Activated naive CD8-positive, alpha-beta T cell treated with anti-CD3 and anti-CD28 coated beads for 36 hours (primary cell): ENCODE results near the gene NPTN. TPM values are rescaled to one million over a fixed set of nuclear protein-coding genes. Genes with fewer than 3 reads are reported as not detected.

Experiments
- DNase-seq: peaks from one replicate; pipeline ENCODE4 v3.0.0; 2021
- H3K27ac Mint-ChIP-seq: one replicate; pipeline ENCODE4 v1.8.0; 2022; ENCODE audit warnings: mild to moderate bottlenecking, moderate library complexity, mixed read lengths
- H3K27me3 Mint-ChIP-seq: one replicate; pipeline ENCODE4 v1.8.0; 2022; ENCODE audit warnings: mild to moderate bottlenecking, mixed read lengths
- H3K36me3 Mint-ChIP-seq: one replicate; pipeline ENCODE4 v1.8.0; 2021; ENCODE audit warnings: mild to moderate bottlenecking, mixed read lengths
- H3K4me1 Mint-ChIP-seq: one replicate; pipeline ENCODE4 v1.8.0; 2021; ENCODE audit warnings: mixed read lengths
- H3K4me3 Mint-ChIP-seq: one replicate; pipeline ENCODE4 v1.8.0; 2022; ENCODE audit warnings: mild to moderate bottlenecking, moderate library complexity, mixed read lengths
- H3K9me3 Mint-ChIP-seq: one replicate; pipeline ENCODE4 v1.8.0; 2022; ENCODE audit warnings: mixed read lengths
- total RNA-seq, 2 experiments: library from RNA; stranded (reverse); gene quantifications; one replicate each; pipeline ENCODE4 v1.2.3, GENCODE V29; 2021

The NPTN gene
- total RNA-seq, 2 experiments from 2014 or later: 41.0 to 43.5 TPM

DNA sequence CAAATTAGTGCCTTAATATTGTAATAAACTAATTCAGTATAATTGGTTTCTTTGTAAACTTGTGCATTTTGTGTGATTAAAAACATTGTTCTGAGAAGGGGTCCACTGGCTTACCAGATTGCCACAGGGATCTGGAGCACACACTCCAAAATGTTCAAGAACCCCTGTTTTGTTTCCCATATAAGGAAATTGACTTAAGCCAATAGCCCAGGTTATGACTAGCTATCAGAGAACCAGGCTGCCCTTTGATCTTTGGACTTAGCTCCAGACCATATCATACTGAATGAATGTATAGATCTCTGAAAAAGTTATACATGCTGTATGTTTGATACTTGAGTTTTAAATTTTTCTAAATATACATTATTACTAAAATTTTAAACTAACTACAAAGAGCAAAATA, 91.7 kb downstream of the NPTN start:
- no peaks in the 10 kb centered on the region for H3K4me1 Mint-ChIP-seq
- H3K27me3 Mint-ChIP-seq: no peaks in the 10 kb centered on the region
- no peak overlapping the region for H3K4me3 Mint-ChIP-seq
- no peak overlapping the region for H3K27ac Mint-ChIP-seq
- H3K9me3 Mint-ChIP-seq: no peaks in the 10 kb centered on the region
- H3K36me3 Mint-ChIP-seq: peaks cover 4% of the 10 kb centered on the region
- no peak for DNase-seq

GRCh38 chr15:73540161-73540560, 93.0 kb downstream of the NPTN start:
- Mint-ChIP-seq H3K4me3 (no peak overlapping the region), H3K27ac (no peak overlapping the region), H3K27me3 (no peaks in the 10 kb centered on the region), H3K9me3 (no peaks in the 10 kb centered on the region), H3K36me3 (peaks cover 4% of the 10 kb centered on the region), H3K4me1 (no peaks in the 10 kb centered on the region)
- no peak for DNase-seq

DNA sequence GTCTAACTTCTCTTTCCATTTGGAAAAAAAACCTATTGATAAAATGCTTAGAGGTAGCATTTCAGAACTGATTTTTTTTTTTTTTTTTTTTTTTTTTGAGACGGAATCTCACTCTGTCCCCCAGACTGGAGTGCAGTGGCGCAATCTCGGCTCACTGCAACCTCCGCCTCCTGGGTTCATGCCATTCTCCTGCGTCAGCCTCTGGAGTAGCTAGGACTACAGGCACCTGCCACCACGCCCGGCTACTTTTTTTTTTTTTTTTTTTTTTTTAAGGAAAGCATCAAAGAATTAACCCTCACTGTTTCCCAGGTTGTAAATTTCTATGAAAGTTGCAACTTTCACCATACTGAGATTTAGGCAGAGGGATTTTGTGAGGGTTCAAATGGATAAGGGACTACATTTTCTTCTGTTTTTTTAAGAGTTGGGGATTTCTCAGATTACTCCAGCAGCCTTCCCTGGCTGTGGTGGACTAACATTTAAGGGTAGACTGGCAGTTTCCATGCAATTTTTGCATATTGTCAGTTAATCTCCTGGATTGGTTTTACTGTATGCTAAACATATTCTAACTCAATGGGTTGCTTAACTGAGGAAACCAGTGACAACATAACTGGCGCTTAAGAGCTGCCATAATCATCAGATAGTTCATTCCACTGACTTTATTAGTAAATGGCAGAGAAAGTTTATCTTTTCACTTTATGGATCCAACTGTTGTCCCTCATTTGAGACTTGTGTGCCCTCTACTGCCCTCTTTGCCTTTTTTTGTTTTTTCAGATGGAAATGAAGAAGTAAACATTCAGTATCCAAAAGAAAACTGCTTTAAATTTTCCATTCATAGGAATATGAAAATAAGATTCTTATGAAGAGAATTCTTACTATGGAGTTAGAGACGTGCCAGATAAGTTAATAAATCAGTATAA, 93.7 kb downstream of the NPTN start:
- Mint-ChIP-seq H3K4me1 (no peaks in the 10 kb centered on the region), H3K27ac (no peak overlapping the region), H3K36me3 (no peaks in the 10 kb centered on the region), H3K9me3 (no peaks in the 10 kb centered on the region), H3K27me3 (no peaks in the 10 kb centered on the region), H3K4me3 (no peak overlapping the region)
- no peak for DNase-seq

DNA sequence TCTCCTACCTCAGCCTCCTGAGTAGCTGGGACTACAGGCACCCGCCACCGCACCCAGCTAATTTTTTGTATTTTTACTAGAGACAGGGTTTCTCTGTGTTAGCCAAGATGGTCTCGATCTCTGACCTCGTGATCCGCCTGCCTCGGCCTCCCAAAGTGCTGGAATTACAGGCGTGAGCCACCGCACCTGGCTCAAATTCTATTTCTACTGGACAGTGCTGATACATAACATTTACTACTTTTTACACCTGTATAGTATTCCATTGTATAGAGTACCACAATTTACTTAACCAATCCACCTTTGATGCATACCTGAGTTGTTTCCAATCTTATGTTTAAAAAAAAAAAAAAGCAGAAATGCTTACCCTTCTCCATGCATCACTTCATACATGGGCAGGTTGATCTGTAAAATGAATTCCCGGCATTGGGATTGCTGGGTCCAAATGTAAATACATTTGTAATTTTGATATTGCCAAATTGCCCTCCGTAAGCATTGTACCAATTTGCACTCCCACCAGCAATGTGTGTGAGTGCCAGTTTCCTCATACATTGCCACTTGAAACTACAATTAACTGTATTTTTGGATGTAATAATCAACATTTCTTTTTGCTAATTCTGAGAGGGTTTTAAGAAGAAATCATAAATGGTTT, 94.5 kb downstream of the NPTN start:
- Mint-ChIP-seq H3K4me1 (no peaks in the 10 kb centered on the region), H3K4me3 (no peak overlapping the region), H3K27me3 (no peaks in the 10 kb centered on the region), H3K9me3 (no peaks in the 10 kb centered on the region), H3K27ac (no peak overlapping the region), H3K36me3 (no peaks in the 10 kb centered on the region)
- no peak for DNase-seq

- Mint-ChIP-seq H3K9me3 (no peaks in the 10 kb centered on the region), H3K4me3 (no peak overlapping the region), H3K4me1 (no peaks in the 10 kb centered on the region), H3K27ac (no peak overlapping the region), H3K27me3 (no peaks in the 10 kb centered on the region), H3K36me3 (no peaks in the 10 kb centered on the region)
- no peak for DNase-seq
These were observed 95.1 kb downstream of the NPTN start for GRCh38 chr15:73538123-73538522.

GRCh38 chr15:73530649-73531048, 102.5 kb downstream of the NPTN start:
- Mint-ChIP-seq H3K9me3 (no peaks in the 10 kb centered on the region), H3K36me3 (peaks cover 2% of the 10 kb centered on the region), H3K27me3 (peaks cover 3% of the 10 kb centered on the region), H3K27ac (no peak overlapping the region), H3K4me3 (no peak overlapping the region), H3K4me1 (no peaks in the 10 kb centered on the region)
- no peak for DNase-seq

DNA sequence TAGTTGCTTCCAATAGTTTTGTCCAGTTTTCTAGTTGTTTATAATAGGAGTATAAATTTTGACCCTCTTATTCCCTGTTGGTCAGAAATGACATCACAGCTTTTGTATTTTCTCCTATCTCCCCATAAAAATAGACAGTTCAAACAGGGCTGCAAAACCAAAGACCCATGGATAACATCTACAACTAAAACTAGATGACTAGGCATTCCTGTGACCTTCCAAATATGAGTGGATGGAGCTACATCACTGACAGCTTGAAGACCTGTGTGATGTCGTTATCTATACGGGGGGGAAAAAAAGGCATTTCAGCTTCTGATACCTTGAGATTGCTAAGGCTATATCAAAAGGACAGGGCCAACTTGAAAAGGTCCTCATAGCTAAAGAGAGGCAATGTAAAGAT, 105.6 kb downstream of the NPTN start:
- DNase-seq: no peak
- H3K27me3 Mint-ChIP-seq: peaks cover 3% of the 10 kb centered on the region
- H3K36me3 Mint-ChIP-seq: peaks cover 2% of the 10 kb centered on the region
- no peaks in the 10 kb centered on the region for H3K9me3 Mint-ChIP-seq
- no peaks in the 10 kb centered on the region for H3K4me1 Mint-ChIP-seq
- H3K27ac Mint-ChIP-seq: no peak overlapping the region
- no peak overlapping the region for H3K4me3 Mint-ChIP-seq

DNA sequence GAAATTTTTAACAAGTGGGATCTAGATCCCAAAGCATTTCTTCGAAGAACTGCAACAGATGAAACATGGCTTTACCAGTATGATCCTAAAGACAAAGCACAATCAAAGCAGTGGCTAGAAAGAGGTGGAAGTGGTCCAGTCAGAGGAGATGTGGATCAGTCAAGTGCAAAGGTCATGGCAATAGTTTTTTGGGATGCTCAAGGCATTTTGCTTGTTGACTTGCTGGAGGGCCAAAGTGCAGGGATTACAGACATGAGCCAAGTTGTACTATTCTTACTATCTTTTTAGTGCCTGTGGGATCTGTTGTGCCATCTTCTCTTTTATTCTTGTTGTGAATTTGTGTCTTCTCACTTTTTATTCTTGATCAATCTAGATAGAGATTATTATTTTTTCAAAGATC, 108.3 kb downstream of the NPTN start:
- Mint-ChIP-seq H3K36me3 (no peaks in the 10 kb centered on the region), H3K4me1 (no peaks in the 10 kb centered on the region), H3K4me3 (no peak overlapping the region), H3K27me3 (peaks cover 3% of the 10 kb centered on the region), H3K9me3 (no peaks in the 10 kb centered on the region), H3K27ac (no peak overlapping the region)
- no peak for DNase-seq

DNA sequence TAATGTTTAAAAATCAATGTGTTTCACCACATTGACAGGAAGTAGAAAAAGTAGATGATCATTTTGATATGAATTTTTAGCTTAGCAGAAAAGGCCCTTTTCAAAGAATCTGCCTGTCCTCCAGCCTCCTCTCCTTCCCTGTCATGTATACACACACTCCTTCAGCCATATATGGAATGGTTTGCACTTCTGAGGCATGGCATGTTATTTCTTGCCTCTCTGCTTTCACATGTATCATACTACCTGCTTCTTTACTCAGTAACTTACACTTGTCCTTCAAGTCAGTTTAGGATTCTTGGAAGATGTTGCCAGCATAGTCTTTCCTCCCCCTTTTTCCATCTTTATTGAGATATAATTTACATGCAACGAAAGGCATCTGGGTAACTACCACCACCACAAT, 111.2 kb downstream of the NPTN start:
- Mint-ChIP-seq H3K9me3 (no peaks in the 10 kb centered on the region), H3K27ac (no peak overlapping the region)

GRCh38 chr15:73518876-73519733, 114.1 kb downstream of the NPTN start:
- Mint-ChIP-seq H3K9me3 (peaks cover 1% of the 10 kb centered on the region), H3K4me1 (no peaks in the 10 kb centered on the region), H3K36me3 (peaks cover 1% of the 10 kb centered on the region), H3K4me3 (no peak overlapping the region), H3K27me3 (peaks cover 3% of the 10 kb centered on the region), H3K27ac (no peak overlapping the region)
- DNase-seq: no peak

More for the DNA sequence above, 111.2 kb downstream of the NPTN start:
- H3K4me3 Mint-ChIP-seq: no peak overlapping the region
- peaks cover 3% of the 10 kb centered on the region for H3K27me3 Mint-ChIP-seq
- H3K36me3 Mint-ChIP-seq: no peaks in the 10 kb centered on the region
- no peaks in the 10 kb centered on the region for H3K4me1 Mint-ChIP-seq
- DNase-seq: no peak

DNA sequence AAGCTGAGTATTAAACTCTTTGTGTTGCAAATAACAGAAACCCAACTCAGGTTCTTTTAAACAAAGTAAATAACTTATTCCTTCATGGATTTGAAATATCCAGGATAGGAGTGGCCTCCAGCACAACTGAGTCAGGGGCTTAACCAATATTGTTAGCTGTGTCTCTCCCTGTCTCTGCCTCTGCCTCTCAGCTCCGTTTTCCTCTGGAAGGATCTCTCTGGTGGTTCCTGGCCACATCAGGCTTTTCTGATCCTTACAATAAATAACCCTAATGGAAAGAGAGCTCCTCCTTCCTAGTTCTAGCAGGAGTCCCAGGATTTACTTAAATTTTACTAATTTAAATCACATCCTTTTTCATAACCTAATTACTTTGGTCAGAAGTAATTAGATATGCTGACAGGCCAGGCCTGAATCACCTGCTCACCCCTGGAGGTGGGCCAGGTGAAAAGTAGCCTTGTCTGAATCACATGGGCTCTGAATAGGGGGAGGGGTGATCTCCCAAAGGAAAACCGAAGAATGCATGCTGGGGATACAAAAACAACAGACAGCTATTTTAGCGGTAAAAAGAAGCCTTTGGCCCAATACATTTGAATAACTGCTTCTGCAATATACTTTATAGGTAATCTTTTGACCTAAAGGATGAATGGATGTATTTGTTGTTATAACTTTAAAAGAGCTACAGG, 114.9 kb downstream of the NPTN start:
- H3K4me3 Mint-ChIP-seq: no peak overlapping the region
- no peak for DNase-seq
- no peak overlapping the region for H3K27ac Mint-ChIP-seq
- H3K9me3 Mint-ChIP-seq: peaks cover 1% of the 10 kb centered on the region
- H3K27me3 Mint-ChIP-seq: peaks cover 3% of the 10 kb centered on the region
- H3K4me1 Mint-ChIP-seq: no peaks in the 10 kb centered on the region
- peaks cover 1% of the 10 kb centered on the region for H3K36me3 Mint-ChIP-seq

GRCh38 chr15:73517566-73517965, 115.6 kb downstream of the NPTN start:
- Mint-ChIP-seq H3K4me3 (no peak overlapping the region), H3K9me3 (peaks cover 1% of the 10 kb centered on the region), H3K27ac (no peak overlapping the region), H3K27me3 (peaks cover 3% of the 10 kb centered on the region), H3K4me1 (no peaks in the 10 kb centered on the region), H3K36me3 (peaks cover 1% of the 10 kb centered on the region)
- DNase-seq: no peak

DNA sequence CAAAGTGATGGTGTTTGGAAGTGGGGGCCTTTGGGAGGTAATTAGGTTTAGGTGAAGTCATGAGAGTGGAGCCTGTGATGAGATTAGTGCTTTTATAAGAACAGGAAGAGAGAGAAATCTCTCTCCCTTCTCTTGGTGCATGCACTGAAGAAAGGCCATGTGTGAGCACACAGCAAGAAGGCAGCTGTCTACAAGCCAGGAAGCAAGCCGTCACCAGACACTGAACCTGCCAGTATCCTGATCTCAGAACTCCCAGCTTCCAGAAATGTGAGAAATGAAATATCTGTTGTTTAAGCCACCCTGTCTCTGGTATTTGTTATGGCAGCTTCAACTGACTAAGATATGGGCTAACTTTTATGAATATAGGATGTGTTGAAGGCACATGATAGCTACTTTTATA, 117.7 kb downstream of the NPTN start:
- H3K4me3 Mint-ChIP-seq: no peak overlapping the region
- H3K9me3 Mint-ChIP-seq: peaks cover 1% of the 10 kb centered on the region
- no peak overlapping the region for H3K27ac Mint-ChIP-seq
- peaks cover 3% of the 10 kb centered on the region for H3K27me3 Mint-ChIP-seq
- no peak for DNase-seq
- H3K36me3 Mint-ChIP-seq: peaks cover 1% of the 10 kb centered on the region
- no peaks in the 10 kb centered on the region for H3K4me1 Mint-ChIP-seq
